ENCODE results near the gene DIAPH3.

GRCh38 chr13:60210510-60211330 is 47.0 kb upstream of the DIAPH3 start:
- no peak for TF ChIP-seq POLR2A (IDR thresholded peaks at IDR 0.05)
- TF ChIP-seq CTCF (IDR thresholded peaks at IDR 0.05), result no peak
- no peak for TF ChIP-seq EP300 (IDR thresholded peaks at IDR 0.05)
